T-helper 9 cell (primary cell): ENCODE measurements around the gene NR1H3.

Source experiments
- DNase-seq: peaks from one replicate; pipeline ENCODE4 v3.0.0-alpha.2; 2020

Gene NR1H3

DNA sequence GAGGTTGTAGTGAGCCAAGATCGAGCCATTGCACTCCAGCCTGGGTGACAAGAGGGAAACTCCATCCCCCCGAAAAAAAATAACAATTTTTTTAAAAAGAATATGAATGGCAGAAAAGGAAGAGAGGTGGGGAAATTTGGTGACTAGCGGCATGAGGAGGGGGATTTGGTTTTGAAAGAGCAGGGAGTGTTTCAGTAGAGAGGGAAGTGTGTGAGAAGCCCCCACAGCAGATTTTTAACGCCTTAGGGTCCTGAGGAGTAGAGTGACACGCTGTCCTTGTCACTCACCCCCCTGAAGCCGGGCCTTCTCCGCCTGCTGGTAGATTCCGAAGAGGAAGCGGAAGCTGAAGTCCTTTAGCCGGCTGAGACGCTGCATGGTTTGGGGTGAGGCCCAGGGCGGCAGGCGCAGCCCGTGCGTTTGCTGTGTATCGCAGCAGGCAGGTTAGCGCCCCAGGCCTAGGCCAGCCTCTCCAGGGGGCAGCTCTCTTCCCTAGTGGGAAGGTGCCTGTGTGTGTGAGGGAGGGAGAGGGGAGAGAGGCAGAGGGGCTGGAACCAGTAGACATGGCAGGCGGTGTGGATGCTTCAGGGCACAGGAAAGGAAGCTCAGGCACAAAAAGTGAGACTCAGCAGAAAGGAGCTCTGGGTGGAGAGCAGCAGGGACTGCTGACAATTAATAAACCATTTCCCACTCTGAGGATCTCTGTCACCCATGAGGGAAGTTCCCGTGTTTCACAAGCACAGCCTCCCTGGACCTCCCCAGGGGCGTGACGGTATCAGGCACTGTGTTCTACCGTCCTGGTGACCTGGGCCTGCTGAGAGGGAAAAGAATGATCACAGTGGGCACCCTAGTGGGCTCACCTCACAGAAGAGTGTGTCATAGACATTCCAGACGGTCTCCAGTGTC lies 13.1 kb upstream of the NR1H3 start:
- DNase-seq, result no peak

DNA sequence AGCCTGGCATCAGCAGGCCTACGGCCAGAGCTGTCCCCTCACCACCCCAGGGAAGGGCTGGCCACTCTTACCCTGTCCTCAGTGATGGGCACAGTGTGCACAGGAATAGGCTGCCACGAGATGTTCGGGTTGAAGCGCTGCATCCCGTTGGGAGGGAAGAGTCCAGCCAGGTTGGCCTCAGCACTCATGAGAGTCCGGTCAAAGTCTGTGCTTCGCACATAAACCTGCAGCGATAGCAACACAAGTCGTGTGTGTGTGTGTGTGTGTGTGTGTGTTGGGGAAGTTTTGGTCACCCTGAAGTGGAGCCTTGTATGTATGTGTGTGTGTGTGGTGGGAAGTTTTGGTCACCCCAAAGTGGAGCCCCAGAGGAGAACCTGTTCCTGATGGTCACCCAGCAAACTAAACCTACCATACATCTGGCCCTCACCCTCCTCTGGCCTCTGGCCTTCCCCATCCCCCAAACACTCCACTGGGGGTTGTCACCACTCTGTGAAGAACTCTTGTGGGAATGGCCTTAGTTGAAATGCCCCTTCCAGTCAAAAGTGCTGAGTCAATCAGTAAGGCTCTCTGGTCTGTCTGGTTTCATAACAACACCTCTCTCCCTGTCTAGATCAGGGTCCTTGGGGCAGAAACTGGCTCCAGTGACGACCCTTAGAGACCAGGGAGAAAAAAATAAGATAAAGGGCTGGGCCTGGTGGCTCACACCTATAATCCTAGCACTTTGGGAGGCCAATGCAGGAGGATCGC lies 12.0 kb upstream of the NR1H3 start:
- DNase-seq, result no peak

DNA sequence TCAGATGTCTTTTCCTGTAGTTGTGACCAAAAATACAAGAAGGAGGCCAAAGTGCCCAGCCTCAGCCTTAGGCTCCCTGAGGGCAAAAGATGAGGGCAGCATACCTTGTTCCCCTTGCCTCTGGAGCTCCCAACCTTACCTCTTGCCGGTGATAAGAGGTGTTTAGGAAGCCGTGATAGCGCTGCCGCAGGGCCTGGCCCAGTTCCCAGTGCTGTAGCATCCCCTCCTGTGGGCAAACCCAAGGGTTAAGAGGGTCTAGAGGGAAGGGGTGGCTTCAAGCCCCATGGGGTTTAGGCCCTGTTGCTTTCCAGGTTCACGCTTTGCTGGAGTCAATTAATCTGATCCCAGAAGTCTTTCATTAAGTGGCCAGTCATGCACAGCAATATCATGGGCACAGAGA lies 10.3 kb upstream of the NR1H3 start:
- DNase-seq, result no peak

DNA sequence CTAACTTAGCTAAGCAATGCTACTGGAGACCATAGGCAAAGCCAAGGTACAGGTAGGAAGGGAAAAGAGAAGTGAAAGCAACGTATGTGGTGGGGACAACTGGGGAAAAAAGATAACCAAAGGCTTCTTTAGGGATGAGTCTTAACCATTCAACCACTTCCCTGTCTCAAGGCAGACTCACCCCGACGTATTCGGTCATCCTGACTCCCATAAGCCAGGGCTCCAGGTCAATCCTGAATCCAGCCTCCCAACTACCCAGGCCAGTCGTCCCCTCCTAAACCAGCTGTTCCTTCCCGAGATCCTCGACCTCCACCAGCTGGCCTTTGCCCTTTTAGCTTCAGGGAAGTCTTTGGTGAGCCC lies 9.5 kb upstream of the NR1H3 start:
- no peak for DNase-seq

DNA sequence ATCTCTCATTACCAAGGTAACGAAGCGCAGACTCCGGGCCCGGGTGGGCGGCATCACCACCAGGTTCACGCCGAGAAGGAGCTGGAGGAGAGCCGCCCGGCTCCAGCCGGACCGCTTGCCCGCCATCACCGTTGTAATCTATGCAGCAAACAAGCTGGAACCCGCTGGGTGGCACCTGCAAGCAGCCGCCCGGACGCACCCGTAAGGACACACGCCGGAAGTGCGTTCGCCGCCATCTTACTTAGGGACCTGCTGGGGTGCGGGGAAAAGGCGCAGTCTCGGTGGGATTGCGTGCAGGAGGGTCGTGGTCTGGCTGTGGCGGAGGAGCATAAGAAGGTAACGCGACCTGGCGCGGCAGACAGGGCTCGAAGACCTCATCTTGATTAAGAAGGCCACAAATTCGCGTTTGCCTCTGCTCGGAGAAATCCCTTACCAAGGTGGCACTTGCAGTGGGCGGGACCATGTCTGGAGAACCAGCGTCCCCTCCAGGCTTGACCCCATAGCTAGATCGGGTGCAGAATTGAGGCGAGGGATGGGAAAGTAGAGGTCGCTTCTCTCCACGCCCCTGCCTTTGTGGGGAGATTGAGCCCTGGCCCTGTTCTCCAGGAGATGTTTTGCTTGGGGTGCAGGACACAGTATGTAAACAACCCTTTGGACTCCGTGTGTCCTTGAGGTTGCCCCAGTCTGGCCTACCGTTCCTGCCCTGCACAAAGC lies 9.0 kb upstream of the NR1H3 start, which contains the start of gene ACP2:
TSS of gene ACP2 (minus strand) at position 151 of the 714 bp plus-strand sequence. CDS start at position 126, 25 bp downstream.
- peak; percentile 75 for DNase-seq

DNA sequence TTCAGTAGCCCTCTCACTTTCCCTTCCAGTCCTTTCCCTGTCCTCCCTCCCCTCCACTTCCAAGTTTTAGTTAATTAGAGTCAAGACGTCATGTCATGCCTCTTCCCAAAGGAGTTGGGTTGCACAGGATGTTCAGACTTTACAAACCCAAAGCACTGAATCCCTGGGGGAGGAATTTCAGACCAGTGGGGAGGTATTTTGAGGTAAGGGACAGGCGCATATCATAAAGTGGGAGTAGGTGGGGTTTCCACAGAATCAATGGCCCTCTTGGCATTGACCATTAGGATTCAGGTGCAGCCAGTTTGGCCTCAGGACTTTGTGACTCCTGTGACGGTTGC lies 8.4 kb upstream of the NR1H3 start:
- DNase-seq, result no peak

DNA sequence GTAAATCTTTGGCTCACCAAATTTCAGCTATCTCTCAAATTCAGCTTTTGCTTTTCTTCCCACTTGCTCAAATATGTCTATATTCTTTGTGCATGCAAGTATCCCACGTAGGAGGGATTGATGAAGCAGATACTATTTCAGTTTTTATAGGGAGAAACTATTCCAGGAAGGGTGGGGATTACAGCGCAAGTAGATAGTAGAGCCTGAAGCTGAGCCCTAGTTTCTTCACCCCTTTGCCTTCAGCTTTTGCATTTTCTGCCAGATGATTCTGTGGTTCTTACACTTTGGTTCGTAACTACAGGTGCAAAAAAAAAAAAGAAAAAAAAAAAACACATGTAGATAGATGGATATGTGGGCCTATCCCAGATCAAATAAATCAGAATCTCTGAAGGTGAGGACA lies 6.0 kb upstream of the NR1H3 start:
- DNase-seq, result no peak

DNA sequence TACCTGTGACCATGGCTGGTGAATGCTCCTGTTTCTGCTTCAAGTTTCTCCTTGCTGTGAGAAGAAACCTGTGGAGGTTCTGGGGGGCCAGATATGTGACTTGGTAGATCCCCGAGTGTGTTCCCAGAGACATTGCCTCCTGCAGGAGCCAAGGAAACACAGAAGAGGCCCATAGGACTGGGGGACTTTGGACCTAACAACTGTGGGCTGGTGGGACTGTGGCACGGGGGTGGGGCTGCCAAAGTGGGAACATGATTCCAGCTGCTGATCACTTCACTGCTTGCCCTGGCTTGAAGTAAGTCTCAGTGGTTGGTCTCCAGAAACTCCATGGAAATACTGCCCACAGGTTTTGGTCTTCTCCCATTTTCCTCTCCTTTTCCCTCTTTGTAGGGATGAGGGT lies 4.1 kb upstream of the NR1H3 start:
- no peak for DNase-seq

DNA sequence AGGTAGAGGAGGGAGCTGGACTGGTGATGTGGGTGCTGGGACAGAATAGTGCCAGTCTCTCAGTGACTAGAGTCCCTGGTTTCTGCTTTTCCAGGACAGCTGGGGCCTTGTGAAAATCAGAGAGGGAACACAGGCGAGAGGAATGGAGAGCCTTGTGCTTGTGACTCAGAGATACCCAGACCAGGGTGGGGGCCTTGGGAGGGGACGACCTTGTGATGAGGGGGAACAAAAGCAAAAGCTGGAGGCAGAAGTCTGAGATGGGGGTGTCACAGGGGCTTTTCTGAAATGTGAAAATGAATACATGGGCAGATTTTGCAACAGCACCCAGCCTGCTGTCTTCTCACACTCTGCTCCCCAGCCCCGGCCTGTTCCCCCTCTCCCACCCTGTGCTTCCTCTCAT lies 3.4 kb upstream of the NR1H3 start:
- no peak for DNase-seq

DNA sequence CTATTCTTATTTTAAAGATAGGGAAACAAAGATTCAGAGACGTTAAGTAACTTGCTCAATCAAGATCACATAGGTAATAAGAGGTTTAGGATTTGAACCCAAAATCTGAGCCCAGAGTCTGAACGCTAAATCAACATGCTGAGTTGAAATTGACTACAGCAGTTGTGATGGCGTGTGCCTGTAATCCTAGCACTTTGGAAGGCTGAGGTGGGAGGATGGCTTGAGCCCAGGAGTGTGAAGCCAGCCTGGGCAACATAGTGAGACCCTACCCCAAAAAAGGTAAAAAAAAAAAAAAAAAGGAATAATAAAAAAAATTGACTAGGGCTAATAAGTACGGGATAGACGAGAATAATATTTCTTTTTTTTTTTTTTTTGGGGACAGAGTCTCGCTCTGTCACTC lies 1.4 kb upstream of the NR1H3 start:
- no peak for DNase-seq

DNA sequence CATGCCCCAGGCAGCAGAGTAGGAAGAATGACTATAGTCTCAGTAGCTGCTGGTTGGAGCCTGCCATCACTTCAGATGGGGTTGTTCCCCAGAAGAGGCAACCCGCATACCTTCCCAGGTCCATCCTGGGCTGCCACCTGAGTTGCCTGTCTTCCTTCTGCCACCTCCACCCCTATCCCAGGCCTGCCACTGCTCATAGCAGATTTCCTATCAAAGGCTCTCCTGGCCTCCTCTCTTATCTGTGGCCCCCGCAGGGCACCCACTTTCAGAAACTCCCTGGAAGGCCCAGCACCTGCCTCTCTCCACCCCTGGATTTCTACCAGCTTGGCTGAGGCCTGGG lies 649 bp upstream of the NR1H3 start:
- no peak for DNase-seq

DNA sequence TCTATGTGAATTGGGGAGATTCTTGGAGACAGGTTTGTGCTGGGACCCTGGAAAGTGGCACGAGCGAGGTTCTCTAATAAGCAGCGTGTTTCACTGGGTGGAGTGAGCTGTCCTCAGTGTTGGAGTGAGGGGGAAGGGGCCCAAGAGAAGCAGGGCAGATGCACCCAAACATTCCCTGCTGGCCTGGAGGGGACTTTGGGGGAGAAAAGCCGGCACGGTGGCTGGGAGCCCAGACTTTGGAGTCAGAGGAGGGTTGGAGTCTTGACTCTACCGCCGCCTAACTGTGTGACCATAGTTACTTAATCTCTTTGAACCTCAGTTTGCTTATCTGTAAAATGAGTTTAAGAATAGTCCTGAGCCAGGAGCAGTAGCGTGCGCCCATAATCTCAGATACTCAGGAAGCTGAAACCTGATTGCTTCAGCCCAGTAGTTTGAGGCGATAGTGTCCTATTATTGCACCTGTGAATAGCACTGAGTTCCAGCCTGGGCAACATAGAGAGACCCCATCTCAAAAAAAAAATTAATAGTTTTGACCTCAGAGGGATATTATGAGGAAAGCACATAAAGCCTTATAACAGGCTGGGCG lies 614 bp downstream of the NR1H3 start:
- no peak for DNase-seq

DNA sequence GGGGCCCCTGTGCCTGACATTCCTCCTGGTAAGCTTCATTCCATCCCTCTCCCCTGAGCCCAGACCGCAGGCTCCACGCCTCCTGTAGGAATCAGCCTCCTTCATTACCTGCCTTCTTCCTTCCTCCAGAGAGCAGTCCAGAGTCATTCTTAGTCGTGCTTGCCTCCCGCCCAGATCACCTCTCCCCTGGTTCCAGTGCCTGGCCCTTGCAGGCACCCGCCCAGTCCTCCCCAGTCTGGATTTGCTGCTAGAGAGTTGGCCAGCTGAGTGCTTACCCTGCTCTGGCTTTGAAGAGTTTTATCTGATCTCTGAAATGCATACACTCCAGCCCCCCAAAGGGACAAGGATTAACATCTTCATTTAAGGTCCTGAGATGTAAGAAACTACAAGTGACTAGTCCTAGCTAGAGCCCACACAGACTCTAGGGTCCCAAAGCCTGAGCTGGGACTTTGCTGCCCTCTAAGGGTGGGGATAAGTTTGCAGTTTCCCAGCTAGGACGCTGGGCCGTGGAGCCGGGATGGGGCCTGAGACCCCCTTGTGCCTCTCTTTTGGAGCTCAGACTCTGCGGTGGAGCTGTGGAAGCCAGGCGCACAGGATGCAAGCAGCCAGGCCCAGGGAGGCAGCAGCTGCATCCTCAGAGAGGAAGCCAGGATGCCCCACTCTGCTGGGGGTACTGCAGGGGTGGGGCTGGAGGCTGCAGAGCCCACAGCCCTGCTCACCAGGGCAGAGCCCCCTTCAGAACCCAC lies 1.6 kb downstream of the NR1H3 start:
- DNase-seq, result no peak

DNA sequence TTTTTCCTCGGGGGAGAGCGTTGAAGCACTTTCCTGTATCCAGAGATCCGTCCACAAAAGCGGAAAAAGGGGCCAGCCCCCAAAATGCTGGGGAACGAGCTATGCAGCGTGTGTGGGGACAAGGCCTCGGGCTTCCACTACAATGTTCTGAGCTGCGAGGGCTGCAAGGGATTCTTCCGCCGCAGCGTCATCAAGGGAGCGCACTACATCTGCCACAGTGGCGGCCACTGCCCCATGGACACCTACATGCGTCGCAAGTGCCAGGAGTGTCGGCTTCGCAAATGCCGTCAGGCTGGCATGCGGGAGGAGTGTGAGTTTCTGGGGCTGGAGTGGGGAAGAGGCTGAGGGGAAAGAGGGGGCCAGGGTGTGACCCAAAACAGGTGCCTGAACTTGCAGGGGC lies 2.6 kb downstream of the NR1H3 start:
- DNase-seq, result no peak

DNA sequence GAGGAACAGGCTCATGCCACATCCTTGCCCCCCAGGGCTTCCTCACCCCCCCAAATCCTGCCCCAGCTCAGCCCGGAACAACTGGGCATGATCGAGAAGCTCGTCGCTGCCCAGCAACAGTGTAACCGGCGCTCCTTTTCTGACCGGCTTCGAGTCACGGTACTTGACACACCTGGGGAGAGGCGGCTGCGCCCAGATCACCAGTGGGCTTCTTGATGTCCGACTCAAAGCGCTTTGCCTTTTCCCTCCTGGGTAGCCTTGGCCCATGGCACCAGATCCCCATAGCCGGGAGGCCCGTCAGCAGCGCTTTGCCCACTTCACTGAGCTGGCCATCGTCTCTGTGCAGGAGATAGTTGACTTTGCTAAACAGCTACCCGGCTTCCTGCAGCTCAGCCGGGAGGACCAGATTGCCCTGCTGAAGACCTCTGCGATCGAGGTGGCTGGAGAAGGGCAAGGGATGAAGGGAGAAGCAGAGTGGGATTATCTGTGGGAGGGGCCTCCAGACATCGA lies 3.5 kb downstream of the NR1H3 start:
- DNase-seq, result no peak

DNA sequence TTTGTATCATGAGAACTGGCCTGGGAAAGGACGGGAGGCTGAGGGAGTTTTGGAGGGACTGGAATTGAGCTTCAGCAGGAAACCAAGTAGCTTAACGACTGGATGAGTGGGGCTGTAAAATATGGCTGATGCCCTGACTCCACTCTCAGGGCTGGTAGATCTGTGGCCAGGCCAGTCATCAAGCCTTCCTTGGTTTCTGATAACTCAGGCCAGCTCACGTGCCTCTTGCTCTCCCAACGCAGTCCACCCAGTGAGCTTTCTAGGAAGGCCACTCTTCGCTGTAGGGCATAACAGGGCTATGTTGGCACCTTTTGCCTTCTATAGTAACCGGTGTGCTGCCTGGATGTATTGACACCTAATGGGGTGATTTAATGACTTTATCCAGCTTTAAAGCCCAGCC lies 6.3 kb downstream of the NR1H3 start:
- DNase-seq, result no peak

DNA sequence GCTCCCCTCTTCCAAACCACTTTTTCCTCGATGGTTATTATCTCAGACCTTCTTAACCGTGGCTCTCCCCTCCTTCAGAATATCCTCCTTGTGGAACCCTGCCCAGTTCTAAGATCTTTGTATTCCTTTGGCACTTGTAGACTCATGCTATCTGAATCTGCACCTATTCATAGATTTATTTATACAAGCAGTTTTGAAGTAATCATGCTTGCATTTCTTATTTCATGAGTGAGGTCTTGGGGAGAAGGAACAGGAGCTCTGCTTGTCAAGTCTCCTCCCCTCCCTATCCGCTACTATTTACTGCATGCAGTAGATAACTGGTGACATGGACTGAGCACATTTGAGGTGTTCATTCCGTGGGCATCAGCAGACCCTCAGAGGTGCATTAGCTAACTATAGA lies 6.7 kb downstream of the NR1H3 start:
- no peak for DNase-seq

DNA sequence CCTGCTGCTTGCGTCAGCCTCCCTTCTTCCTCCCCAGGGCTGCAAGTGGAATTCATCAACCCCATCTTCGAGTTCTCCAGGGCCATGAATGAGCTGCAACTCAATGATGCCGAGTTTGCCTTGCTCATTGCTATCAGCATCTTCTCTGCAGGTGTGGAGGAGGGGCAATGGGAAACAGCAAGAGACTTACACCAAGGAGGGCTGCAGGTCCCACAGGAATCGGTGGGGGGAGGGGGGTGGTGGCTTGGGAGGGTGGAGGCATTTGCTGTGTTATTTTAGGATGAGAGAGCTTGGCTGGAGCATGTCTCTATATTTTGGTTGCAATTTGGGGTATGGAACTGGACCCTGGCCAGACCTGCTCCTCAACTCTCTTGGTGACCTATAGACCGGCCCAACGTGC lies 10.1 kb downstream of the NR1H3 start:
- no peak for DNase-seq

DNA sequence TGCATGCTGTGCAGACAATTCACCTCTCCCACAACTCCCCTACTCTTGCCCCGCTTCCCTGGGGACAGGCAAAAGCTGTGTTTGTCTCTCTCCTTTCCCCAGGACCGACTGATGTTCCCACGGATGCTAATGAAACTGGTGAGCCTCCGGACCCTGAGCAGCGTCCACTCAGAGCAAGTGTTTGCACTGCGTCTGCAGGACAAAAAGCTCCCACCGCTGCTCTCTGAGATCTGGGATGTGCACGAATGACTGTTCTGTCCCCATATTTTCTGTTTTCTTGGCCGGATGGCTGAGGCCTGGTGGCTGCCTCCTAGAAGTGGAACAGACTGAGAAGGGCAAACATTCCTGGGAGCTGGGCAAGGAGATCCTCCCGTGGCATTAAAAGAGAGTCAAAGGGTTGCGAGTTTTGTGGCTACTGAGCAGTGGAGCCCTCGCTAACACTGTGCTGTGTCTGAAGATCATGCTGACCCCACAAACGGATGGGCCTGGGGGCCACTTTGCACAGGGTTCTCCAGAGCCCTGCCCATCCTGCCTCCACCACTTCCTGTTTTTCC lies 10.7 kb downstream of the NR1H3 start:
- DNase-seq, result no peak

DNA sequence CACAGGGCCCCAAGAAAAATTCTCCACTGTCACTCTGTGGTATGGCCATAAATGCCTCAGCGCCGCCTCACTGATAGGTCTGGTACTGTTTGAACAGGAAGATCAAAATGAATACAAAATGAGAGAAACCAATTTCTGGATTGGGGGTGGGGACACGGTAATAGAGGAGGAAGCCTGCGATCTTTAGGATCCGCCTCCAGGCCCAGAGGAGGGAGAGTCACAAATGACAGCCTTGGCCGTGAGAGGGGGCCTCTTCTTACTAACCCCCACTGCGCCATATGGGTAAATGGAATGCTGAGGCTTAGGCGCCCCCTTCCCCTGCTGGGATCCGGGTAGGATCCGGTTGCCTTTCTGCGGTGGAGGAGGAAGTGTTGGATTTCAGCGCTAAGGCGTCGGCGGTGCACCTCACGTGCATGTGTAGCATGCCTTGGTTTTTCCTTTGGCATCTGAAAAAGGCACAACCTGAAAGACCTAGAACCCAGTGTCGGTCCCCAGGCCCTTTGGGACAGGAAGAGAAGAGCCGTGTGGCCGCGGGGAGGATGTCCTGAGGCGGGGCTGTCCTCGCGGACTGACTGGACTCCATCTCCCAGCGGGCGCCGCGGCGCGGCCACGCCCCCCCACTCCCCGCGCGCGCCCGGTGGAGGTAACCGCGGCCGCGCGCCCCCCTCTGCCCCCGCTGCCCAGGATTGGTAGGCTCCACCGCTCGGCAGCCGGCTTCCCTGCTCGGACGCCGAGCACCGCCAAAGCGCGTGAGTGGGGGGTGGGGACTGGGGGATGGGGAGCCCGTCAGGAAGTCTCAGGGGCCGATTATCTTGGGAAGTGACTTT lies 11.4 kb downstream of the NR1H3 start:
- DNase-seq, result peak; percentile 76

DNA sequence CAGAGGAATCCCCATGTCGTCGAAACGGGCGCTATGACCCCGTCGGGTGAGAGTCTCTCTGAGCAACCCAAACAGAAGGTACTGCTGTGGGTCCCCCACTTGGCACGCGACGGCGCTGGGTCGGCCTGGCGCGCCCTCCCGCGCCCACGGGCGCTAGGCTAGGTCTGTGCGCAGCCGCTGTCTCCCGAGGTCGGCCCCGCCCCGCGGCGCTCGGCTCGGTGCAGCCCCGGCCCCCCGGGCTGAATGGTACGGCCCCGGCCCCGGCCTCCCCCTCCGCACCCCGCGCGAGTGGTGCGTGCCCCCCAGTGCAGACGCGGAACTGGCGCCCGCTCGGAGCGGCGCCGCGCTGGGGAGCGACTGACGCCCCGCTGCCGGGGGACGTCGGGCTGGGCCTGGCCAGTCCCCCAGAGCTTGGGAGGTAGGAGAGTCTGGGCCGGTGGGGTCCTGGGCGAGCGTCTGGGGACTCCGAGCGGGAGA lies 12.1 kb downstream of the NR1H3 start, which contains the start of gene MADD:
TSS of gene MADD (plus strand) at position 305 of the 477 bp plus-strand sequence.
- DNase-seq, result peak; percentile 88
